K562 (cell line): ENCODE data around the gene PIK3R1. TPM values are rescaled to one million over a fixed set of nuclear protein-coding genes. Genes with fewer than 3 reads are reported as not detected.
A peak's percentile ranks its signal among the peaks of the same experiment; 100 is the strongest.

Experiments
- BCL6 ChIP-seq: fragments of 250-450 bp; sonication (Bioruptor Pico); IDR thresholded peaks from 2 replicates; pipeline ENCODE4 v1.4.0; 2020
- CBX2 ChIP-seq: fragments of 200-600 bp; sonication (generic); IDR thresholded peaks from one replicate; pipeline ENCODE4 v1.6.1; 2012; ENCODE audit warnings: mild to moderate bottlenecking, low read length, inconsistent platforms; ENCODE audit not compliant: insufficient read depth, poor library complexity, severe bottlenecking
- CHD2 ChIP-seq: IDR thresholded peaks from 2 replicates; pipeline ENCODE4 v1.6.1; 2011; ENCODE audit warnings: low read depth, low read length
- FOXA1 ChIP-seq: fragments of 450-650 bp; IDR thresholded peaks from 2 replicates; pipeline ENCODE4 v1.6.1; 2016; ENCODE audit warnings: mild to moderate bottlenecking, borderline replicate concordance
- GATA2 ChIP-seq: sonication (generic); formaldehyde crosslinking; IDR thresholded peaks from 2 replicates; pipeline ENCODE4 v1.4.0; 2020; ENCODE audit warnings: mild to moderate bottlenecking, missing genetic modification reagents
- GTF2A2 ChIP-seq: IDR thresholded peaks from 2 replicates; pipeline ENCODE4 v1.6.1; 2016; ENCODE audit warnings: mild to moderate bottlenecking, missing genetic modification characterization, missing compliant biosample characterization
- KLF16 ChIP-seq: IDR thresholded peaks from 2 replicates; pipeline ENCODE4 v1.6.1; 2016; ENCODE audit warnings: antibody characterized with exemption
- KLF6 ChIP-seq: fragments of 250-450 bp; sonication (Bioruptor Pico); IDR thresholded peaks from 2 replicates; pipeline ENCODE4 v1.4.0; 2020; ENCODE audit warnings: mild to moderate bottlenecking, moderate library complexity, borderline replicate concordance
- POLR2AphosphoS5 ChIP-seq: IDR thresholded peaks from 2 replicates; pipeline ENCODE4 v1.6.1; 2011; ENCODE audit warnings: mild to moderate bottlenecking, low read depth, low read length, moderate library complexity; ENCODE audit not compliant: control insufficient read depth, insufficient read depth
- POLR3G ChIP-seq: IDR thresholded peaks from 2 replicates; pipeline ENCODE4 v1.6.1; 2011; ENCODE audit not compliant: insufficient read length, insufficient replicate concordance; ENCODE audit errors: extremely low read depth
- RBM22 ChIP-seq: fragments of 200-400 bp; formaldehyde crosslinking; IDR thresholded peaks from 2 replicates; pipeline ENCODE4 v1.6.1; 2018; ENCODE audit warnings: low read length, low read depth; ENCODE audit not compliant: poor library complexity, severe bottlenecking
- RCOR1 ChIP-seq, 2 experiments: IDR thresholded peaks; 2 replicates each; pipeline ENCODE4 v1.6.1; 2012; ENCODE audit warnings: low read depth in 2 of 2, low read length in 2 of 2, borderline replicate concordance in 1 of 2, improper control_type of control experiment in 1 of 2
- SRSF1 ChIP-seq: fragments of 200-400 bp; formaldehyde crosslinking; IDR thresholded peaks from 2 replicates; pipeline ENCODE4 v1.6.1; 2017; ENCODE audit warnings: mild to moderate bottlenecking, low read depth, low read length, moderate library complexity
- TCF3 ChIP-seq: sonication (generic); formaldehyde crosslinking; IDR thresholded peaks from 2 replicates; pipeline ENCODE4 v1.4.0; 2020; ENCODE audit warnings: mild to moderate bottlenecking, missing genetic modification reagents
- TCF7 ChIP-seq: sonication (generic); IDR thresholded peaks from 2 replicates; pipeline ENCODE4 v1.6.1; 2016; ENCODE audit warnings: antibody characterized with exemption, borderline replicate concordance
- TFAP4 ChIP-seq: sonication (generic); formaldehyde crosslinking; IDR thresholded peaks from 2 replicates; pipeline ENCODE4 v1.8.0; 2022; ENCODE audit warnings: missing genetic modification reagents, mild to moderate bottlenecking, moderate library complexity, borderline replicate concordance
- XRCC5 ChIP-seq: fragments of 200-400 bp; formaldehyde crosslinking; IDR thresholded peaks from 2 replicates; pipeline ENCODE4 v1.6.1; 2017; ENCODE audit warnings: low read depth, mild to moderate bottlenecking, low read length
- YY1 ChIP-seq, 3 experiments: IDR thresholded peaks; 2 replicates each; pipeline ENCODE4 v1.6.1; 2011; ENCODE audit warnings: low read length in 2 of 3, mild to moderate bottlenecking in 2 of 3, moderate library complexity in 2 of 3, borderline replicate concordance in 1 of 3, control low read depth in 1 of 3, low read depth in 1 of 3; ENCODE audit not compliant: insufficient read depth in 3 of 3, insufficient replicate concordance in 2 of 3, control insufficient read depth in 1 of 3, insufficient read length in 1 of 3; ENCODE audit errors: extremely low read depth in 1 of 3
- ZBTB17 ChIP-seq: fragments of 450-650 bp; formaldehyde crosslinking; IDR thresholded peaks from 2 replicates; pipeline ENCODE4 v1.4.0; 2020; ENCODE audit warnings: mild to moderate bottlenecking
- ZFP36 ChIP-seq: fragments of 150-350 bp; IDR thresholded peaks from 2 replicates; pipeline ENCODE4 v1.6.1; 2018; ENCODE audit warnings: low read length, low read depth; ENCODE audit not compliant: partially characterized antibody
- ZNF124 ChIP-seq: sonication (generic); formaldehyde crosslinking; IDR thresholded peaks from 2 replicates; pipeline ENCODE4 v1.8.1; 2022; ENCODE audit warnings: missing genetic modification reagents
- ZNF212 ChIP-seq: fragments of 450-650 bp; formaldehyde crosslinking; IDR thresholded peaks from 2 replicates; pipeline ENCODE4 v1.4.0; 2020; ENCODE audit warnings: mild to moderate bottlenecking
- ZNF274 ChIP-seq: IDR thresholded peaks from 2 replicates; pipeline ENCODE4 v1.6.1; 2011; ENCODE audit warnings: low read depth, mild to moderate bottlenecking, low read length, moderate library complexity, borderline replicate concordance
- ZNF354B ChIP-seq: fragments of 250-450 bp; sonication (Bioruptor Pico); IDR thresholded peaks from 2 replicates; pipeline ENCODE4 v1.4.0; 2020
- ZNF41 ChIP-seq: fragments of 250-450 bp; sonication (Bioruptor Pico); conservative IDR thresholded peaks from 2 replicates; pipeline ENCODE4 v1.4.0; 2020; ENCODE audit warnings: mild to moderate bottlenecking
- ZNF551 ChIP-seq: fragments of 250-450 bp; sonication (Bioruptor Pico); IDR thresholded peaks from 2 replicates; pipeline ENCODE4 v1.5.0; 2021; ENCODE audit warnings: mild to moderate bottlenecking, moderate library complexity
- ZNF780A ChIP-seq: fragments of 250-450 bp; sonication (Bioruptor Pico); IDR thresholded peaks from 2 replicates; pipeline ENCODE4 v1.5.0; 2021; ENCODE audit warnings: mild to moderate bottlenecking
- polyA plus RNA-seq, 8 experiments: library from polyadenylated mRNA; depleted of rRNA in 4 of 8; stranded (reverse) in 5 of 8; unstranded in 3 of 8; fragments of >200 nt; fragmentation: Nextera tagmentation in 2 of 8; fragmentation: Illumina TruSeq in 1 of 8; extraction: Ambion mirVana in 2 of 8; extraction: Trizol in 1 of 8; gene quantifications; 2 replicates each; pipeline versions ENCODE4 v1.2.1 to v1.2.3, GENCODE V29; 2011 to 2014; ENCODE audit warnings: inconsistent platforms in 1 of 8, missing spikeins in 1 of 8
- total RNA-seq, 7 experiments: library from RNA; depleted of rRNA in 6 of 7; stranded (reverse); fragments of >200 nt in 6 of 7; fragmentation: Illumina TruSeq in 2 of 7; extraction: Trizol in 2 of 7; gene quantifications; 2 replicates each; pipeline versions ENCODE4 v1.2.1 to v1.2.3, GENCODE V29; 2011 to 2021; ENCODE audit warnings: low replicate concordance in 1 of 7
- TF ChIP-seq, protein P1 (sequence below): fragments of 450-650 bp; conservative IDR thresholded peaks from 2 replicates; pipeline ENCODE4 v1.6.1; 2016; ENCODE audit warnings: missing genetic modification characterization, low read depth, mild to moderate bottlenecking, missing compliant biosample characterization, moderate library complexity

Gene PIK3R1
- total and polyA plus RNA-seq, 9 of the 15 experiments (the other 6 are each of a cell fraction or from before 2014, with no cell fraction given), result 1.1 to 9.7 (median 4.8) TPM

GRCh38 chr5:68344447-68345111, 129.0 kb downstream of the PIK3R1 start (continued):
- TF ChIP-seq TCF7, result no peak
- TF ChIP-seq ZNF41, result no peak
- no peak for TF ChIP-seq GATA2 (CRISPR knock-in tag)
- TF ChIP-seq FOXA1, result no peak
- no peak for TF ChIP-seq POLR2AphosphoS5
- peak in 1 of 2 experiments; percentile 58; a peak in 3 of 4 replicates for TF ChIP-seq RCOR1 (IDR thresholded peaks at IDR 0.05; ENCODE audit: borderline replicate concordance in 1 of 2, low read depth in 2 of 2, low read length in 2 of 2)
- TF ChIP-seq CBX2, result no peak
- TF ChIP-seq ZNF551, result no peak
- no peak for TF ChIP-seq ZBTB17
- no peak for TF ChIP-seq KLF6 (CRISPR knock-in tag)
- TF ChIP-seq KLF16, result no peak
- TF ChIP-seq BCL6 (CRISPR knock-in tag), result no peak
- TF ChIP-seq ZNF124 (CRISPR knock-in tag), result no peak
- TF ChIP-seq ZNF274, result no peak
- TF ChIP-seq XRCC5, result no peak
- TF ChIP-seq TCF3 (CRISPR knock-in tag), result peak; percentile 44; the same call in 1 of the 2 replicates
- no peak for TF ChIP-seq SRSF1
- no peak for TF ChIP-seq ZNF212 (CRISPR knock-in tag)
- TF ChIP-seq CHD2, result no peak
- no peak for TF ChIP-seq ZNF354B (CRISPR knock-in tag)
- TF ChIP-seq YY1 (IDR thresholded peaks at IDR 0.05; ENCODE audit: borderline replicate concordance in 1 of 3, control insufficient read depth in 1 of 3, extremely low read depth in 1 of 3, insufficient read depth in 3 of 3, insufficient read length in 1 of 3, insufficient replicate concordance in 2 of 3, low read depth in 1 of 3, low read length in 2 of 3), result peak in 1 of 3 experiments; percentile 39
- no peak for TF ChIP-seq POLR3G
- TF ChIP-seq, protein P1, sequence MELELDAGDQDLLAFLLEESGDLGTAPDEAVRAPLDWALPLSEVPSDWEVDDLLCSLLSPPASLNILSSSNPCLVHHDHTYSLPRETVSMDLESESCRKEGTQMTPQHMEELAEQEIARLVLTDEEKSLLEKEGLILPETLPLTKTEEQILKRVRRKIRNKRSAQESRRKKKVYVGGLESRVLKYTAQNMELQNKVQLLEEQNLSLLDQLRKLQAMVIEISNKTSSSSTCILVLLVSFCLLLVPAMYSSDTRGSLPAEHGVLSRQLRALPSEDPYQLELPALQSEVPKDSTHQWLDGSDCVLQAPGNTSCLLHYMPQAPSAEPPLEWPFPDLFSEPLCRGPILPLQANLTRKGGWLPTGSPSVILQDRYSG (tag), result no peak
- TF ChIP-seq TFAP4 (CRISPR knock-in tag), result no peak
- no peak for TF ChIP-seq ZFP36
- no peak for TF ChIP-seq GTF2A2 (tag)
- no peak for TF ChIP-seq ZNF780A (CRISPR knock-in tag)
- no peak for TF ChIP-seq RBM22
